Uterus (tissue), 2 donors: ENCODE measurements around the gene ZFYVE21.

ENCODE experiments used
- CTCF ChIP-seq, 4 experiments: fragments of 200-600 bp in 2 of 4; fragments of 450-650 bp in 2 of 4; sonication (generic) in 2 of 4; IDR thresholded peaks; one replicate each; pipeline ENCODE4 v1.5.1; 2016 to 2019; ENCODE audit warnings: antibody characterized with exemption in 4 of 4, mild to moderate bottlenecking in 2 of 4, moderate library complexity in 1 of 4
- POLR2A ChIP-seq, 2 donors: fragments of 450-650 bp; IDR thresholded peaks; one replicate each; pipeline ENCODE4 v1.6.1; 2016; ENCODE audit warnings: antibody characterized with exemption in 2 of 2, mild to moderate bottlenecking in 1 of 2, moderate library complexity in 1 of 2

GRCh38 chr14:103667671-103668070 is 47.9 kb upstream of the ZFYVE21 start:
- TF ChIP-seq CTCF (IDR thresholded peaks at IDR 0.05) = no peak
- TF ChIP-seq POLR2A (IDR thresholded peaks at IDR 0.05) = no peak
